ENCODE measurements around the gene HCST. TPM values are rescaled to one million over a fixed set of nuclear protein-coding genes. Genes with fewer than 3 reads are reported as not detected.

HCST gene
- total RNA-seq, 2 experiments from 2014 or later = 117 to 137 TPM

GRCh38 chr19:35911790-35912189 is 9.5 kb downstream of the HCST start:
- Mint-ChIP-seq H3K27me3 (no peaks in the 10 kb centered on the region), H3K9me3 (no peaks in the 10 kb centered on the region), H3K27ac (no peak overlapping the region), H3K36me3 (ENCODE audit: low read depth) (no peaks in the 10 kb centered on the region), H3K4me3 (no peak overlapping the region), H3K4me1 (peaks cover 28% of the 10 kb centered on the region)
- ChIA-PET CTCF (interaction anchor here (1.3 kb wide), 1 partner anchor 10 kb away, joined by 4 read pairs; no protein-coding TSS in a partner anchor), POLR2A (interaction anchor here (0.7 kb wide), 1 partner anchor 13 kb away, joined by 4 read pairs; no protein-coding TSS in a partner anchor)
- no peak for DNase-seq

GRCh38 chr19:35913589-35913988 is 11.3 kb downstream of the HCST start:
- POLR2A ChIA-PET = no interaction called here
- Mint-ChIP-seq H3K4me1 (peaks cover 21% of the 10 kb centered on the region), H3K27ac (no peak overlapping the region), H3K4me3 (no peak overlapping the region), H3K36me3 (ENCODE audit: low read depth) (no peaks in the 10 kb centered on the region), H3K27me3 (no peaks in the 10 kb centered on the region), H3K9me3 (no peaks in the 10 kb centered on the region)
- CTCF ChIA-PET = interaction anchor here (0.6 to 1.1 kb wide), 3 partner anchors 17 to 221 kb away, joined by 3 to 4 read pairs (median 3); no protein-coding TSS in a partner anchor
- DNase-seq = no peak

GRCh38 chr19:35915443-35915842 is 13.1 kb downstream of the HCST start:
- Mint-ChIP-seq H3K9me3 (no peaks in the 10 kb centered on the region), H3K27ac (no peak overlapping the region), H3K4me1 (peaks cover 8% of the 10 kb centered on the region), H3K36me3 (ENCODE audit: low read depth) (no peaks in the 10 kb centered on the region), H3K4me3 (no peak overlapping the region), H3K27me3 (no peaks in the 10 kb centered on the region)
- POLR2A ChIA-PET = no interaction called here
- CTCF ChIA-PET = interaction anchor here (1.1 kb wide), 1 partner anchor 16 kb away, joined by 4 read pairs; no protein-coding TSS in a partner anchor
- no peak for DNase-seq

- Mint-ChIP-seq H3K36me3 (ENCODE audit: low read depth) (no peaks in the 10 kb centered on the region), H3K4me1 (no peaks in the 10 kb centered on the region), H3K27me3 (peaks cover 5% of the 10 kb centered on the region), H3K4me3 (no peak overlapping the region), H3K27ac (no peak overlapping the region), H3K9me3 (no peaks in the 10 kb centered on the region)
- CTCF ChIA-PET = no interaction called here
- no peak for DNase-seq
- POLR2A ChIA-PET = no interaction called here
Observed at GRCh38 chr19:35919306-35919705, 17.0 kb downstream of the HCST start.

GRCh38 chr19:35921012-35921411 is 18.7 kb downstream of the HCST start:
- H3K27ac Mint-ChIP-seq = no peak overlapping the region
- no peak for DNase-seq
- no peak overlapping the region for H3K4me3 Mint-ChIP-seq
- CTCF ChIA-PET = interaction anchor here (0.8 to 3.0 kb wide), 4 partner anchors 9 to 37 kb away, joined by 3 to 12 read pairs (median 4); no protein-coding TSS in a partner anchor
- H3K36me3 Mint-ChIP-seq (ENCODE audit: low read depth) = peaks cover 6% of the 10 kb centered on the region
- POLR2A ChIA-PET = no interaction called here
- peaks cover 9% of the 10 kb centered on the region for H3K9me3 Mint-ChIP-seq
- H3K27me3 Mint-ChIP-seq = peaks cover 12% of the 10 kb centered on the region
- no peaks in the 10 kb centered on the region for H3K4me1 Mint-ChIP-seq

GRCh38 chr19:35925501-35925900 is 23.2 kb downstream of the HCST start:
- ChIA-PET CTCF (interaction anchor here (0.5 to 1.3 kb wide), 4 partner anchors 25 to 694 kb away, joined by 3 read pairs; partner anchors contain the start of gene NFKBID), POLR2A (interaction anchor here (0.6 kb wide), 1 partner anchor 14 kb away, joined by 4 read pairs; no protein-coding TSS in a partner anchor)
- peaks cover 15% of the 10 kb centered on the region for H3K27me3 Mint-ChIP-seq
- DNase-seq = no peak
- no peak overlapping the region for H3K27ac Mint-ChIP-seq
- peaks cover 21% of the 10 kb centered on the region for H3K4me1 Mint-ChIP-seq
- peaks cover 11% of the 10 kb centered on the region for H3K36me3 Mint-ChIP-seq (ENCODE audit: low read depth)
- no peak overlapping the region for H3K4me3 Mint-ChIP-seq
- peaks cover 14% of the 10 kb centered on the region for H3K9me3 Mint-ChIP-seq

GRCh38 chr19:35928507-35928906 is 26.2 kb downstream of the HCST start:
- H3K36me3 Mint-ChIP-seq (ENCODE audit: low read depth) = peaks cover 11% of the 10 kb centered on the region
- ChIA-PET CTCF (no interaction called here), POLR2A (no interaction called here)
- no peak overlapping the region for H3K4me3 Mint-ChIP-seq
- H3K27ac Mint-ChIP-seq = peak overlapping the region; percentile 19
- peaks cover 14% of the 10 kb centered on the region for H3K9me3 Mint-ChIP-seq
- H3K4me1 Mint-ChIP-seq = peaks cover 38% of the 10 kb centered on the region
- peaks cover 13% of the 10 kb centered on the region for H3K27me3 Mint-ChIP-seq
- no peak for DNase-seq

- CTCF ChIA-PET = interaction anchor here (1.1 to 1.4 kb wide), 2 partner anchors 26 to 42 kb away, joined by 3 read pairs; no protein-coding TSS in a partner anchor
- Mint-ChIP-seq H3K4me1 (peaks cover 38% of the 10 kb centered on the region), H3K27ac (peak overlapping the region; percentile 93), H3K36me3 (ENCODE audit: low read depth) (peaks cover 11% of the 10 kb centered on the region), H3K9me3 (peaks cover 14% of the 10 kb centered on the region), H3K27me3 (peaks cover 10% of the 10 kb centered on the region), H3K4me3 (peak overlapping the region; percentile 60)
- POLR2A ChIA-PET = no interaction called here
- DNase-seq = no peak
Observed at GRCh38 chr19:35929876-35930275, 27.5 kb downstream of the HCST start.

- H3K27me3 Mint-ChIP-seq = no peaks in the 10 kb centered on the region
- peaks cover 2% of the 10 kb centered on the region for H3K36me3 Mint-ChIP-seq (ENCODE audit: low read depth)
- H3K4me1 Mint-ChIP-seq = peaks cover 46% of the 10 kb centered on the region
- DNase-seq = peak; percentile 100
- peak overlapping the region; percentile 70 for H3K4me3 Mint-ChIP-seq
- ChIA-PET CTCF (interaction anchor here (0.6 to 3.1 kb wide), 30 partner anchors 9 to 259 kb away, joined by 3 to 29 read pairs (median 4); partner anchors contain the start of genes APLP1, KIRREL2 and LIN37), POLR2A (no interaction called here)
- peak overlapping the region; percentile 93 for H3K27ac Mint-ChIP-seq
- peaks cover 3% of the 10 kb centered on the region for H3K9me3 Mint-ChIP-seq
Observed at GRCh38 chr19:35931161-35931873, 29.0 kb downstream of the HCST start.

- Mint-ChIP-seq H3K4me3 (peak overlapping the region; percentile 10), H3K4me1 (peaks cover 42% of the 10 kb centered on the region), H3K27me3 (no peaks in the 10 kb centered on the region), H3K36me3 (ENCODE audit: low read depth) (peaks cover 2% of the 10 kb centered on the region), H3K9me3 (no peaks in the 10 kb centered on the region), H3K27ac (no peak overlapping the region)
- ChIA-PET POLR2A (no interaction called here), CTCF (interaction anchor here (0.6 to 3.1 kb wide), 14 partner anchors 9 to 259 kb away, joined by 3 to 29 read pairs (median 3); no protein-coding TSS in a partner anchor)
- no peak for DNase-seq
Observed at GRCh38 chr19:35931874-35932202, 29.5 kb downstream of the HCST start.

- Mint-ChIP-seq H3K4me3 (no peak overlapping the region), H3K9me3 (no peaks in the 10 kb centered on the region), H3K27ac (no peak overlapping the region), H3K27me3 (no peaks in the 10 kb centered on the region), H3K36me3 (ENCODE audit: low read depth) (peaks cover 2% of the 10 kb centered on the region), H3K4me1 (peaks cover 43% of the 10 kb centered on the region)
- DNase-seq = no peak
- CTCF ChIA-PET = interaction anchor here (0.6 to 3.1 kb wide), 11 partner anchors 8 to 647 kb away, joined by 3 to 29 read pairs (median 3); no protein-coding TSS in a partner anchor
- POLR2A ChIA-PET = no interaction called here
Observed at GRCh38 chr19:35932291-35932936, 30.1 kb downstream of the HCST start.

GRCh38 chr19:35935911-35936737 is 33.8 kb downstream of the HCST start, which contains the start of gene LRFN3:
TSS of gene LRFN3 (plus strand) at chr19:35936374. CDS start at chr19:35939426, 3,052 bp downstream.
- Mint-ChIP-seq H3K36me3 (ENCODE audit: low read depth) (peaks cover 5% of the 10 kb centered on the region), H3K27ac (peak within 1 kb of the TSS; percentile 82), H3K9me3 (no peaks in the 10 kb centered on the region), H3K4me1 (peaks cover 44% of the 10 kb centered on the region), H3K4me3 (peak within 1 kb of the TSS; percentile 83), H3K27me3 (no peaks in the 10 kb centered on the region)
- DNase-seq = peak; percentile 63
- ChIA-PET CTCF (no interaction called here), POLR2A (no interaction called here)

Measured in activated CD4-positive, alpha-beta T cell treated with anti-CD3 and anti-CD28 coated beads, Interleukin-2, amount 10 ng/mL, durations not matched to agents 7 days and 5 days (primary cell).